ENCODE measurements around the gene NEURL1. TPM values are rescaled to one million over a fixed set of nuclear protein-coding genes. Genes with fewer than 3 reads are reported as not detected.
"Not testable (repeated sequence)": the region's sequence is repeated elsewhere in the genome, so short reads cannot be mapped to it uniquely, and the experiment has no call there.

The NEURL1 gene
- total RNA-seq, 4 donors from 2014 or later = 67.6 to 147 (median 110) TPM

- intact Hi-C loops (cut with DNase I; ENCODE audit: low total_unique reads) (no loop called here), in situ Hi-C loops (cut with MboI; ENCODE audit: low sequenced_read_pairs in 4 of 4) (no loop called here)
- H3K27ac ChIP-seq = no peak overlapping the region
- no peak overlapping the region for H3K4me3 ChIP-seq
- H3K9me3 ChIP-seq = no peaks in the 10 kb centered on the region
- no peak for ATAC-seq
- no peak for DNase-seq
- H3K27me3 ChIP-seq = no peaks in the 10 kb centered on the region
- H3K36me3 ChIP-seq = no peaks in the 10 kb centered on the region
- no peaks in the 10 kb centered on the region for H3K4me1 ChIP-seq
- TF ChIP-seq CTCF (IDR thresholded peaks at IDR 0.05 in 4 of 5, conservative IDR thresholded peaks at IDR 0.05 in 1 of 5) = no peak
- TF ChIP-seq POLR2A (IDR thresholded peaks at IDR 0.05) = no peak
These were observed 7.7 kb downstream of the NEURL1 start for GRCh38 chr10:103501186-103501585.

- Histone ChIP-seq H3K4me1 (no peaks in the 10 kb centered on the region), H3K27me3 (no peaks in the 10 kb centered on the region), H3K4me3 (no peak overlapping the region), H3K27ac (no peak overlapping the region), H3K36me3 (no peaks in the 10 kb centered on the region), H3K9me3 (no peaks in the 10 kb centered on the region)
- intact Hi-C loops (cut with DNase I; ENCODE audit: low total_unique reads) = no loop called here
- in situ Hi-C loops (cut with MboI; ENCODE audit: low sequenced_read_pairs in 4 of 4) = no loop called here
- no peak for TF ChIP-seq POLR2A (IDR thresholded peaks at IDR 0.05)
- no peak for TF ChIP-seq CTCF (IDR thresholded peaks at IDR 0.05 in 4 of 5, conservative IDR thresholded peaks at IDR 0.05 in 1 of 5)
- ATAC-seq (no peak), DNase-seq (no peak)
These were observed 9.6 kb downstream of the NEURL1 start for GRCh38 chr10:103502849-103503660.

- ATAC-seq; H3K9me3 ChIP-seq; H3K27me3 ChIP-seq; DNase-seq; H3K4me1 ChIP-seq; H3K4me3 ChIP-seq; H3K27ac ChIP-seq; H3K36me3 ChIP-seq; in situ Hi-C loops (cut with MboI; ENCODE audit: low sequenced_read_pairs in 4 of 4); intact Hi-C loops (cut with DNase I; ENCODE audit: low total_unique reads): not testable (repeated sequence)
These were observed 10.3 kb downstream of the NEURL1 start for GRCh38 chr10:103503777-103504176.

GRCh38 chr10:103504181-103504783, 10.8 kb downstream of the NEURL1 start:
- Histone ChIP-seq H3K9me3 (no peaks in the 10 kb centered on the region), H3K4me1 (no peaks in the 10 kb centered on the region), H3K36me3 (no peaks in the 10 kb centered on the region), H3K4me3 (no peak overlapping the region), H3K27ac (no peak overlapping the region), H3K27me3 (no peaks in the 10 kb centered on the region)
- intact Hi-C loops (cut with DNase I; ENCODE audit: low total_unique reads) = no loop called here
- no peak for DNase-seq
- TF ChIP-seq CTCF (IDR thresholded peaks at IDR 0.05 in 4 of 5, conservative IDR thresholded peaks at IDR 0.05 in 1 of 5) (no peak), POLR2A (IDR thresholded peaks at IDR 0.05) (no peak)
- ATAC-seq = no peak
- in situ Hi-C loops (cut with MboI; ENCODE audit: low sequenced_read_pairs in 4 of 4) = no loop called here

- intact Hi-C loops (cut with DNase I; ENCODE audit: low total_unique reads) (no loop called here), in situ Hi-C loops (cut with MboI; ENCODE audit: low sequenced_read_pairs in 4 of 4) (no loop called here)
- Histone ChIP-seq H3K9me3 (no peaks in the 10 kb centered on the region), H3K27ac (no peak overlapping the region), H3K36me3 (no peaks in the 10 kb centered on the region), H3K27me3 (no peaks in the 10 kb centered on the region), H3K4me1 (no peaks in the 10 kb centered on the region), H3K4me3 (no peak overlapping the region)
- DNase-seq (no peak), ATAC-seq (no peak)
- TF ChIP-seq CTCF (IDR thresholded peaks at IDR 0.05 in 4 of 5, conservative IDR thresholded peaks at IDR 0.05 in 1 of 5) = no peak
- TF ChIP-seq POLR2A (IDR thresholded peaks at IDR 0.05) = no peak
These were observed 12.6 kb downstream of the NEURL1 start for GRCh38 chr10:103506061-103506460.
